Testis (tissue), 2 donors: Measurements from ENCODE around the gene RTP4.

Source experiments
- CTCF ChIP-seq, 3 experiments: fragments of 450-650 bp in 2 of 3; fragments of 200-600 bp in 1 of 3; sonication (generic) in 1 of 3; IDR thresholded peaks; one replicate each; pipeline ENCODE4 v1.5.1; 2016 to 2019; ENCODE audit warnings: antibody characterized with exemption in 3 of 3, mild to moderate bottlenecking in 2 of 3, moderate library complexity in 1 of 3
- POLR2A ChIP-seq: fragments of 450-650 bp; IDR thresholded peaks from one replicate; pipeline ENCODE4 v1.6.1; 2017; ENCODE audit warnings: antibody characterized with exemption, mild to moderate bottlenecking, moderate library complexity

- TF ChIP-seq CTCF (IDR thresholded peaks at IDR 0.05): no peak
- no peak for TF ChIP-seq POLR2A
These were observed 27.6 kb upstream of the RTP4 start for GRCh38 chr3:187340578-187340977.
